ENCODE measurements around the gene TMEM42. TPM values are rescaled to one million over a fixed set of nuclear protein-coding genes. Genes with fewer than 3 reads are reported as not detected.
A peak's percentile ranks its signal among the peaks of the same experiment; 100 is the strongest.

Gene TMEM42
- total and polyA plus RNA-seq, 5 donors from 2014 or later: 15.2 to 54.4 (median 41.3) TPM

GRCh38 chr3:44903751-44904150 is 42.0 kb downstream of the TMEM42 start:
- DNase-seq (no peak), ATAC-seq (ENCODE audit: low read depth in 2 of 2) (no peak)
- Mint-ChIP-seq H3K27ac (no peak overlapping the region), H3K27me3 (peaks cover 4% of the 10 kb centered on the region), H3K9me3 (peaks cover 0 to 4% (median 0%) of the 10 kb centered on the region in 7 donors), H3K36me3 (no peaks in the 10 kb centered on the region), H3K4me1 (no peaks in the 10 kb centered on the region), H3K4me3 (no peak overlapping the region)
- Histone ChIP-seq H3K27me3 (ENCODE audit: control insufficient read depth, insufficient read depth, low read length) (peaks cover 5% of the 10 kb centered on the region), H3K27ac (ENCODE audit: insufficient read depth, low read length, poor library complexity, severe bottlenecking) (no peak overlapping the region), H3K4me3 (ENCODE audit: low read depth, low read length) (no peak overlapping the region), H3K4me1 (ENCODE audit: control insufficient read depth, insufficient read depth, low read length, poor library complexity, severe bottlenecking) (no peaks in the 10 kb centered on the region), H3K36me3 (ENCODE audit: control insufficient read depth, insufficient read depth, low read length) (no peaks in the 10 kb centered on the region), H3K9me3 (ENCODE audit: control insufficient read depth in 2 of 2, low read length in 2 of 2) (peaks cover 0 to under 1% of the 10 kb centered on the region in 2 experiments)

DNA sequence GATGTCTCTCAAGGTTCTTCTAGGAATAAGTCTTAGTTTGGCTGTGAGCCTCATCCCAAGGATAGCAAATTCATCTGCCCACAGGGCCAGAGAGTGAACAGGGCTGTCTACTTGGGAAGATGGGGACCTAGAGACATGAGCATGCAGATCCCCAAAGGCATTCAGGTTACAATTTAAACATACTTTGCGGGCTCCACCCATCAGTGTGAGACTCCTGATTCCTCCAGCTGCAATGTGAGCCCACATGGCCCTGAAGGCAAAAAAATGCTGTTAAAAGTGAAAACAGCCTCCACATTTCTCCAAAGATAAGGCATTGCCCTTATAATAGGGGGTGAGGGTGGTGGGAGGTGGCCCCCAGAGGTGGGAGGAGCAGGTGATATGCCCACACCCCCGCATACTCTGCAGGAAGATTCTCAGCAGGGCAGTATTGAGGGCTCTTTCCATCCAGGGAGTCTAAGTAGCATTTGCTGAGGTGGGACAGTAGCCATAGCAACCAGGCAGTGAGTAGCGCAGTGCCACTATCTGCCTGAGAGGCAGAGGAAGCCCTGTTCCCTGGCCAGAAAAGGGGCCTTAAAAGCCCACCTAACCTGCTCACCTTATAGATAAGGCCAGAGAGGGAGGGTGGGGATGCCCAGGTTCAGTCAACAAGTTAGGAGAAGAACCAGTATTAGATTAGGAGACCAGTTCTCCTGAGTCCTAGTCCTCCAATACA is 43.9 kb downstream of the TMEM42 start:
- H3K4me3 Mint-ChIP-seq: no peak overlapping the region
- no peaks in the 10 kb centered on the region for H3K4me1 Mint-ChIP-seq
- H3K4me1 ChIP-seq (ENCODE audit: control insufficient read depth, insufficient read depth, low read length, poor library complexity, severe bottlenecking): no peaks in the 10 kb centered on the region
- ATAC-seq (ENCODE audit: low read depth in 2 of 2) (no peak), DNase-seq (no peak)
- H3K27me3 Mint-ChIP-seq: peaks cover 4% of the 10 kb centered on the region
- H3K27me3 ChIP-seq (ENCODE audit: control insufficient read depth, insufficient read depth, low read length): peaks cover 4% of the 10 kb centered on the region
- H3K9me3 ChIP-seq (ENCODE audit: control insufficient read depth in 2 of 2, low read length in 2 of 2): peaks cover 0 to 9% of the 10 kb centered on the region in 2 experiments
- no peaks in the 10 kb centered on the region for H3K36me3 ChIP-seq (ENCODE audit: control insufficient read depth, insufficient read depth, low read length)
- H3K27ac Mint-ChIP-seq: no peak overlapping the region
- H3K27ac ChIP-seq (ENCODE audit: insufficient read depth, low read length, poor library complexity, severe bottlenecking): no peak overlapping the region
- H3K4me3 ChIP-seq (ENCODE audit: low read depth, low read length): no peak overlapping the region
- H3K9me3 Mint-ChIP-seq: peaks cover 0 to 7% (median 0%) of the 10 kb centered on the region in 7 donors
- no peaks in the 10 kb centered on the region for H3K36me3 Mint-ChIP-seq

- ATAC-seq (ENCODE audit: low read depth in 2 of 2): no peak
- no peak overlapping the region for H3K4me3 Mint-ChIP-seq
- DNase-seq: no peak
- H3K36me3 ChIP-seq (ENCODE audit: control insufficient read depth, insufficient read depth, low read length): no peaks in the 10 kb centered on the region
- peaks cover 0 to 7% (median 0%) of the 10 kb centered on the region in 7 donors for H3K9me3 Mint-ChIP-seq
- peaks cover 0 to 9% of the 10 kb centered on the region in 2 experiments for H3K9me3 ChIP-seq (ENCODE audit: control insufficient read depth in 2 of 2, low read length in 2 of 2)
- peaks cover 3% of the 10 kb centered on the region for H3K27me3 ChIP-seq (ENCODE audit: control insufficient read depth, insufficient read depth, low read length)
- no peaks in the 10 kb centered on the region for H3K36me3 Mint-ChIP-seq
- H3K4me1 Mint-ChIP-seq: no peaks in the 10 kb centered on the region
- no peaks in the 10 kb centered on the region for H3K4me1 ChIP-seq (ENCODE audit: control insufficient read depth, insufficient read depth, low read length, poor library complexity, severe bottlenecking)
- peaks cover 4% of the 10 kb centered on the region for H3K27me3 Mint-ChIP-seq
- H3K27ac Mint-ChIP-seq: no peak overlapping the region
- no peak overlapping the region for H3K27ac ChIP-seq (ENCODE audit: insufficient read depth, low read length, poor library complexity, severe bottlenecking)
- H3K4me3 ChIP-seq (ENCODE audit: low read depth, low read length): no peak overlapping the region
Observed at GRCh38 chr3:44906997-44907396, 45.3 kb downstream of the TMEM42 start.

DNA sequence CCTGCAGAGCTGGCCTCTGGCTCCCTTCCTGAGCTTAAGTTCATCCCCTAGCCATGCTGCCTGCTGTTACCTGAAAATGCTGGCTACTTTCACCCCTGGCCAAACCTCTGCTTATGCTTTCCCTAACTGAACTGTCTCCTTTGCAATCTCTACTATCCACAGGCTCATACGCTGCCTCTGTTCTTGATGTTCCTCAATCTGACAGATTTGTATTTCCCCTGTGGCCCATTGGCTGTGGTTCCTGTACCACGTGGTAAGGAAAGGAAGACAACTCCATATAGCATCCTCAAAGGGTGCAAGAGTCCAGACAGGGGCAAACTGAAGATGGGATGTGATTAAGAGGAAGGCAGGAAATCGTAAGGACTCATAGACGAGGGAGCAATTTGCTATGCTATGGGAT is 45.9 kb downstream of the TMEM42 start:
- Histone ChIP-seq H3K36me3 (ENCODE audit: control insufficient read depth, insufficient read depth, low read length) (no peaks in the 10 kb centered on the region), H3K27ac (ENCODE audit: insufficient read depth, low read length, poor library complexity, severe bottlenecking) (no peak overlapping the region), H3K27me3 (ENCODE audit: control insufficient read depth, insufficient read depth, low read length) (peaks cover 3% of the 10 kb centered on the region), H3K4me3 (ENCODE audit: low read depth, low read length) (no peak overlapping the region), H3K9me3 (ENCODE audit: control insufficient read depth in 2 of 2, low read length in 2 of 2) (peaks cover 0 to 9% of the 10 kb centered on the region in 2 experiments), H3K4me1 (ENCODE audit: control insufficient read depth, insufficient read depth, low read length, poor library complexity, severe bottlenecking) (no peaks in the 10 kb centered on the region)
- Mint-ChIP-seq H3K27ac (no peak overlapping the region), H3K4me3 (no peak overlapping the region), H3K9me3 (peaks cover 0 to 7% (median 0%) of the 10 kb centered on the region in 7 donors), H3K4me1 (no peaks in the 10 kb centered on the region), H3K27me3 (peaks cover 4% of the 10 kb centered on the region), H3K36me3 (no peaks in the 10 kb centered on the region)
- DNase-seq (no peak), ATAC-seq (ENCODE audit: low read depth in 2 of 2) (no peak)

DNA sequence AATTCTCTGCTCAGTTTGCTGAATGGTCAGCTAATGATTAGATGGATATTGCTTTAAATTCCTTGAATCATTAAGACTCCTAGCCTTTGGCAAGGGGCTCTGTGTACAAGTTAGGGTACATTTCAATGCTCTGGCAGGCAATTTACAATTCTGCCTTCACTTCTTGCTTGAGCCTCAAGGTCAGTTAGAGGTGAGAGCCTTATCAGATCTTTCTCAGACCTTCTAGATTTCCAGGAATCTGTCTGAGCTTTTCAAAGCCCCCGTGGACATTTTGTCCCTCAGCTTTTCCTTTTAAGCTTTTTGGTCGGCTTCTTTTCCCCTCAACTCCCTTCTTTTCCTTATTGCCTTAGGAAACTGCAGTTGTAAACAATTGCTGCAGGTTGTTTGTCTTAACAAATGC is 47.4 kb downstream of the TMEM42 start:
- no peak overlapping the region for H3K27ac ChIP-seq (ENCODE audit: insufficient read depth, low read length, poor library complexity, severe bottlenecking)
- no peak for DNase-seq
- H3K4me3 Mint-ChIP-seq: no peak overlapping the region
- no peaks in the 10 kb centered on the region for H3K36me3 Mint-ChIP-seq
- H3K27me3 ChIP-seq (ENCODE audit: control insufficient read depth, insufficient read depth, low read length): peaks cover 3% of the 10 kb centered on the region
- H3K4me3 ChIP-seq (ENCODE audit: low read depth, low read length): no peak overlapping the region
- no peaks in the 10 kb centered on the region for H3K4me1 Mint-ChIP-seq
- H3K27me3 Mint-ChIP-seq: peaks cover 9% of the 10 kb centered on the region
- H3K9me3 Mint-ChIP-seq: peaks cover 0 to 7% (median 0%) of the 10 kb centered on the region in 7 donors
- ATAC-seq (ENCODE audit: low read depth in 2 of 2): no peak
- H3K9me3 ChIP-seq (ENCODE audit: control insufficient read depth in 2 of 2, low read length in 2 of 2): peaks cover 0 to 9% of the 10 kb centered on the region in 2 experiments
- H3K27ac Mint-ChIP-seq: no peak overlapping the region
- H3K36me3 ChIP-seq (ENCODE audit: control insufficient read depth, insufficient read depth, low read length): no peaks in the 10 kb centered on the region
- H3K4me1 ChIP-seq (ENCODE audit: control insufficient read depth, insufficient read depth, low read length, poor library complexity, severe bottlenecking): no peaks in the 10 kb centered on the region

- H3K9me3 ChIP-seq (ENCODE audit: control insufficient read depth in 2 of 2, low read length in 2 of 2): peaks cover 0 to 9% of the 10 kb centered on the region in 2 experiments
- peaks cover 6% of the 10 kb centered on the region for H3K27me3 Mint-ChIP-seq
- no peak overlapping the region for H3K4me3 Mint-ChIP-seq
- H3K36me3 ChIP-seq (ENCODE audit: control insufficient read depth, insufficient read depth, low read length): no peaks in the 10 kb centered on the region
- ATAC-seq (ENCODE audit: low read depth in 2 of 2) (no peak), DNase-seq (no peak)
- H3K4me1 ChIP-seq (ENCODE audit: control insufficient read depth, insufficient read depth, low read length, poor library complexity, severe bottlenecking): no peaks in the 10 kb centered on the region
- H3K27ac ChIP-seq (ENCODE audit: insufficient read depth, low read length, poor library complexity, severe bottlenecking): no peak overlapping the region
- H3K36me3 Mint-ChIP-seq: no peaks in the 10 kb centered on the region
- H3K27me3 ChIP-seq (ENCODE audit: control insufficient read depth, insufficient read depth, low read length): peaks cover 3% of the 10 kb centered on the region
- H3K9me3 Mint-ChIP-seq: peaks cover 0 to 7% (median 0%) of the 10 kb centered on the region in 7 donors
- H3K4me1 Mint-ChIP-seq: no peaks in the 10 kb centered on the region
- H3K4me3 ChIP-seq (ENCODE audit: low read depth, low read length): no peak overlapping the region
- no peak overlapping the region for H3K27ac Mint-ChIP-seq
Observed at GRCh38 chr3:44910693-44911092, 49.0 kb downstream of the TMEM42 start.

DNA sequence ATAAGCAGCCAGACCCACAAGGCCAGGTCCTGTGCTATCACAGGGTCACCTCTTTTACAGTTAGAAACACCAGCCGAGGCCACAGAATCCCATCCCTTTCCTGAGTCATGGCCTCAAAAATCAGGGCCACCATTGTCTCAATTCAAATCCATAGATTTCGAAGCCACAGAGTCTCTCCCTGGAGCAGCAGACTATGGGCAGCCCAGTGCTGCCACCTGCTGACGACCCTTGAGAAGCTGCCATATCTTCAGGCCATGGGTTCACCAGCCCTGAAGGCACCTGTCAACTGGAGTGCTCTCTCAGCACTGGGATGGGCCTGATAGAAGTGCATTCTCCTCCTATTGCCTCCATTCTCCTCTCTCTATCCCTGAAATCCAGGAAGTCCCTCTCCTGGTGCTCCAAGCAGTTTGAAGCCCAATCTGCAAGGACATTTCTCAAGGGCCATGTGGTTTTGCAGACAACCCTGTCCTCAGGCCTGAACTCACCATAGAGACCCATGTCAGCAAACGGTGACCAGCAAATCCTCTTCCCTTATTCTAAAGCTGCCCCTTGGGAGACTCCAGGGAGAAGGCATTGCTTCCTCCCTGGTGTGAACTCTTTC is 52.3 kb downstream of the TMEM42 start:
- ATAC-seq (ENCODE audit: low read depth in 2 of 2) (peak; percentile 69 to 70), DNase-seq (peak; percentile 46 to 65 (median 62))
- Mint-ChIP-seq H3K4me3 (no peak overlapping the region), H3K9me3 (peaks cover 0 to 3% (median 0%) of the 10 kb centered on the region in 7 donors), H3K27ac (peak overlapping the region in 2 of 3 donors; percentile 32 to 57), H3K36me3 (peaks cover 5% of the 10 kb centered on the region), H3K4me1 (no peaks in the 10 kb centered on the region), H3K27me3 (peaks cover 6% of the 10 kb centered on the region)
- H3K4me1 ChIP-seq (ENCODE audit: control insufficient read depth, insufficient read depth, low read length, poor library complexity, severe bottlenecking): no peaks in the 10 kb centered on the region
- no peak overlapping the region for H3K27ac ChIP-seq (ENCODE audit: insufficient read depth, low read length, poor library complexity, severe bottlenecking)
- H3K27me3 ChIP-seq (ENCODE audit: control insufficient read depth, insufficient read depth, low read length): no peaks in the 10 kb centered on the region
- H3K9me3 ChIP-seq (ENCODE audit: control insufficient read depth in 2 of 2, low read length in 2 of 2): peaks cover 0 to 6% of the 10 kb centered on the region in 2 experiments
- H3K36me3 ChIP-seq (ENCODE audit: control insufficient read depth, insufficient read depth, low read length): no peaks in the 10 kb centered on the region
- H3K4me3 ChIP-seq (ENCODE audit: low read depth, low read length): no peak overlapping the region
